ENCODE results near the gene AGGF1.

The AGGF1 gene

DNA sequence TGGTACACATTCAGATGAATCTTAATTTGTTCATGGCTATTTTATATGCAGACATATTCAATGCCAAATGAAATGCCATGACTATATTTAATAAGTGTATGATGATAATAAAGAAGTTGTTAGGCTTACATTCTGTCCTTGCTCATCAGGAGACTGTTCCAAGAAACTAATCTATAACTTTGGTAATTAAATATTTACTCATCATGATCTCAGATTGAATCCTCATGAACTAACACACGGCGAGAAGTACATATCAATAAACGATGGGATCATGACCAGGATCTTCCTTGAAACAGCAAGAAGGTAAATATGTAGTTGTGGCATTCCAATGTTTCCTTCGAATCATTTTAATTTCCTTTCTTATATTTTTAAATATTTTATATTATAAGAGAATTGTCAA lies 12.5 kb upstream of the AGGF1 start:
- DNase-seq (ENCODE audit: low read depth), result no peak
- no peak overlapping the region for H3K4me3 ChIP-seq (ENCODE audit: low read depth, low read length)
- TF ChIP-seq MAX (IDR thresholded peaks at IDR 0.05; ENCODE audit: low read depth, low read length) (no peak), MYC (IDR thresholded peaks at IDR 0.05; ENCODE audit: low read depth, low read length) (no peak), POLR2A (IDR thresholded peaks at IDR 0.05; ENCODE audit: extremely low read depth, insufficient read length) (no peak)
- TF ChIP-seq, protein P1, sequence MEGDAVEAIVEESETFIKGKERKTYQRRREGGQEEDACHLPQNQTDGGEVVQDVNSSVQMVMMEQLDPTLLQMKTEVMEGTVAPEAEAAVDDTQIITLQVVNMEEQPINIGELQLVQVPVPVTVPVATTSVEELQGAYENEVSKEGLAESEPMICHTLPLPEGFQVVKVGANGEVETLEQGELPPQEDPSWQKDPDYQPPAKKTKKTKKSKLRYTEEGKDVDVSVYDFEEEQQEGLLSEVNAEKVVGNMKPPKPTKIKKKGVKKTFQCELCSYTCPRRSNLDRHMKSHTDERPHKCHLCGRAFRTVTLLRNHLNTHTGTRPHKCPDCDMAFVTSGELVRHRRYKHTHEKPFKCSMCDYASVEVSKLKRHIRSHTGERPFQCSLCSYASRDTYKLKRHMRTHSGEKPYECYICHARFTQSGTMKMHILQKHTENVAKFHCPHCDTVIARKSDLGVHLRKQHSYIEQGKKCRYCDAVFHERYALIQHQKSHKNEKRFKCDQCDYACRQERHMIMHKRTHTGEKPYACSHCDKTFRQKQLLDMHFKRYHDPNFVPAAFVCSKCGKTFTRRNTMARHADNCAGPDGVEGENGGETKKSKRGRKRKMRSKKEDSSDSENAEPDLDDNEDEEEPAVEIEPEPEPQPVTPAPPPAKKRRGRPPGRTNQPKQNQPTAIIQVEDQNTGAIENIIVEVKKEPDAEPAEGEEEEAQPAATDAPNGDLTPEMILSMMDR (IDR thresholded peaks at IDR 0.05; ENCODE audit: low read depth, low read length), result no peak

- no peak for TF ChIP-seq POLR2A (IDR thresholded peaks at IDR 0.05; ENCODE audit: extremely low read depth, insufficient read length)
- TF ChIP-seq, protein P1 (IDR thresholded peaks at IDR 0.05; ENCODE audit: low read depth, low read length), result no peak
- TF ChIP-seq MYC (IDR thresholded peaks at IDR 0.05; ENCODE audit: low read depth, low read length), result no peak
- no peak for TF ChIP-seq MAX (IDR thresholded peaks at IDR 0.05; ENCODE audit: low read depth, low read length)
These were observed 7.4 kb upstream of the AGGF1 start for GRCh38 chr5:77022511-77023417.

DNA sequence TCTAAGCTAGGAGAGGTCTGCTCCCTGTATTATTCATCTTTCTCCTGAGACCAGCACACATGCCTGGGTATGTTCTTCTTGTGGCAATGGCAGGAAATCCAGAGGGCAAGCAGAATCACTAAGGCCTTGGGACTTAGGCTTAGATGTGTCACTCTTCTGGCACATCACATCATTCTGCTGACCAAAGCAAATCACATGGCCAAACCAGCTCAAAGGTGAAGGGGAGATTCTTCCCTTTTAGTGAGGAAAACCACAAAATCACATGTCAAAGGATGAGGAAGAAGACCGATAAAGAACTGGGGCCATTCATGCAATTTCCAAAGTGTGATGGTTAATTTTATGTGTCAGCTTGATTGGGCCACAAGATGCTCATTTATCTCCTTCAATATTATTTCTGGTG lies 5.7 kb upstream of the AGGF1 start:
- TF ChIP-seq, protein P1 (IDR thresholded peaks at IDR 0.05; ENCODE audit: low read depth, low read length), result no peak
- TF ChIP-seq POLR2A (IDR thresholded peaks at IDR 0.05; ENCODE audit: extremely low read depth, insufficient read length) (no peak), MYC (IDR thresholded peaks at IDR 0.05; ENCODE audit: low read depth, low read length) (no peak), MAX (IDR thresholded peaks at IDR 0.05; ENCODE audit: low read depth, low read length) (no peak)
- no peak overlapping the region for H3K4me3 ChIP-seq (ENCODE audit: low read depth, low read length)
- no peak for DNase-seq (ENCODE audit: low read depth)

More at GRCh38 chr5:77022511-77023417, 7.4 kb upstream of the AGGF1 start:
- no peak overlapping the region for H3K4me3 ChIP-seq (ENCODE audit: low read depth, low read length)
- no peak for DNase-seq (ENCODE audit: low read depth)

DNA sequence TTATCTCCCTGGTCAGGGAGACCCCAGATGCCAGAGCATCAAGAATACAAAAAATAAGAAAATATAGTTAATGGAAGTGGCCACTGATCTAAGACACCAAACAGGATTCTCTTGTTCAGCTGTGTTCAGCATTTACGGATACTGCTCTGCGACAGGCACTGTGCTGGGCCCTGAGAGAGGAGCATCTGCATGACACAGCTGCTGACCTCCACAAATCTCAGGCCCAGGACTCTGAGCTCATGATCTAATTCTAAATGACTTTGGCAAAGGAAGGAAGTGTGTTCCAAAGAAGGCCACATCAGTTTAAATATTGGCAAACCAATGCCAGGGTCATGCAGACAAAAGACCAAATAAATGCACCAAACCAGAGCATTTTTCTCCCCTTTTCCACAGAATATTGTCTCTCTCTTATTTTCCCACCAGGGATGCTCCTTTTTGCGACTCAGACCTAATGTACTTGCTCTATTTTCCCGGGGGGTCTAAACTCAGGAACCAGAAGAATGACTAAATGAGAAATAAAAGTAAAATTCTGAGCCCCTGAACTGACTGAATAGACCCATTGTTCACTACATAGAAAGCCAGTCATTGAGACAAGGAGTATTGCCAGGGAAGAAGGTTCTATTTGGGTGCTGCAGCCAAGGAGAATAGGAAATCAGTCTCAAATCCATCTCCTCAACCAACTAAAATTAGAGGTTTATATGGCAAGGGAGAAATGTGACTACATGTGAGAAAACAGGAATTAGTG lies 1.4 kb upstream of the AGGF1 start:
- TF ChIP-seq MAX (IDR thresholded peaks at IDR 0.05; ENCODE audit: low read depth, low read length) (no peak), MYC (IDR thresholded peaks at IDR 0.05; ENCODE audit: low read depth, low read length) (no peak), POLR2A (IDR thresholded peaks at IDR 0.05; ENCODE audit: extremely low read depth, insufficient read length) (no peak)
- TF ChIP-seq, protein P1 (IDR thresholded peaks at IDR 0.05; ENCODE audit: low read depth, low read length), result no peak
- no peak overlapping the region for H3K4me3 ChIP-seq (ENCODE audit: low read depth, low read length)
- DNase-seq (ENCODE audit: low read depth), result no peak

GRCh38 chr5:77029376-77029885 lies 773 bp upstream of the AGGF1 start:
- H3K4me3 ChIP-seq (ENCODE audit: low read depth, low read length), result no peak overlapping the region
- peak; percentile 15 for DNase-seq (ENCODE audit: low read depth)
- TF ChIP-seq, protein P1 (IDR thresholded peaks at IDR 0.05; ENCODE audit: low read depth, low read length), result no peak
- TF ChIP-seq POLR2A (IDR thresholded peaks at IDR 0.05; ENCODE audit: extremely low read depth, insufficient read length) (no peak), MAX (IDR thresholded peaks at IDR 0.05; ENCODE audit: low read depth, low read length) (no peak), MYC (IDR thresholded peaks at IDR 0.05; ENCODE audit: low read depth, low read length) (no peak)

Measured in NB4 (cell line).